Panc1 (cell line): Measurements from ENCODE around the gene FBXL5.

Experiments
- CTCF ChIP-seq: fragments of 450-650 bp; IDR thresholded peaks from 2 replicates; pipeline ENCODE4 v1.5.1; 2017; ENCODE audit warnings: mild to moderate bottlenecking
- POLR2AphosphoS5 ChIP-seq: IDR thresholded peaks from 2 replicates; pipeline ENCODE4 v1.6.1; 2012; ENCODE audit warnings: mild to moderate bottlenecking, low read depth, low read length, moderate library complexity
- REST ChIP-seq, 2 experiments: IDR thresholded peaks; 2 replicates each; pipeline ENCODE4 v1.6.1; 2011 to 2012; ENCODE audit warnings: low read depth in 2 of 2, control low read depth in 1 of 2, low read length in 1 of 2, mild to moderate bottlenecking in 1 of 2, moderate library complexity in 1 of 2; ENCODE audit not compliant: insufficient read depth in 1 of 2
- SIN3A ChIP-seq: IDR thresholded peaks from 2 replicates; pipeline ENCODE4 v1.6.1; 2012; ENCODE audit warnings: low read depth, mild to moderate bottlenecking, low read length, moderate library complexity, borderline replicate concordance; ENCODE audit not compliant: insufficient read depth

GRCh38 chr4:15649914-15650545 lies 5.1 kb downstream of the FBXL5 start:
- TF ChIP-seq REST (IDR thresholded peaks at IDR 0.05; ENCODE audit: insufficient read depth in 1 of 2, low read depth in 2 of 2, low read length in 1 of 2) (no peak), CTCF (peak; percentile 77), SIN3A (no peak), POLR2AphosphoS5 (no peak)
